ENCODE measurements around the gene SLC9B1. TPM values are rescaled to one million over a fixed set of nuclear protein-coding genes. Genes with fewer than 3 reads are reported as not detected.
A peak's percentile ranks its signal among the peaks of the same experiment; 100 is the strongest.

SLC9B1 gene
- total and polyA plus RNA-seq, 2 of the 13 experiments (the other 11 are each of a cell fraction or from before 2014, with no cell fraction given) = 0.17 to 0.20 TPM

- peak; percentile 96 for TF ChIP-seq TEF (CRISPR knock-in tag; IDR thresholded peaks at IDR 0.05)
- TF ChIP-seq TARDBP (CRISPR knock-in tag; IDR thresholded peaks at IDR 0.05) = peak; percentile 86
- TF ChIP-seq ELF1 (CRISPR knock-in tag; IDR thresholded peaks at IDR 0.05) = peak; percentile 90
- TF ChIP-seq IKZF1 (IDR thresholded peaks at IDR 0.05) = no peak
- TF ChIP-seq ZUFSP (CRISPR knock-in tag; IDR thresholded peaks at IDR 0.05; ENCODE audit: borderline replicate concordance) = no peak
- 0 out of 2 replicates have a peak, but pooled peaks have one; percentile 68 for TF ChIP-seq ZNF292 (CRISPR knock-in tag; IDR thresholded peaks at IDR 0.05; ENCODE audit: borderline replicate concordance, low read depth)
- no peak for TF ChIP-seq HNRNPUL1 (IDR thresholded peaks at IDR 0.05; ENCODE audit: low read depth, low read length)
- no peak for TF ChIP-seq GABPA (IDR thresholded peaks at IDR 0.05; ENCODE audit: low read depth, low read length)
- TF ChIP-seq GABPA (CRISPR knock-in tag; IDR thresholded peaks at IDR 0.05; ENCODE audit: low read depth) = peak; percentile 73
- no peak; the same call in 1 of the 2 replicates for TF ChIP-seq WIZ (CRISPR knock-in tag; IDR thresholded peaks at IDR 0.05)
- TF ChIP-seq ZMYM2 (CRISPR knock-in tag; IDR thresholded peaks at IDR 0.05) = 0 out of 2 replicates have a peak, but pooled peaks have one; percentile 45
- TF ChIP-seq ZMYM3 (CRISPR knock-in tag; IDR thresholded peaks at IDR 0.05) = no peak
- peak; percentile 68; the same call in 1 of the 2 replicates for TF ChIP-seq EED (CRISPR knock-in tag; IDR thresholded peaks at IDR 0.05)
- TF ChIP-seq ERF (CRISPR knock-in tag; IDR thresholded peaks at IDR 0.05) = peak; percentile 89
- TF ChIP-seq FOXM1 (CRISPR knock-in tag; IDR thresholded peaks at IDR 0.05) = no peak
- no peak for TF ChIP-seq MAFG (CRISPR knock-in tag; IDR thresholded peaks at IDR 0.05)
- TF ChIP-seq ZNF687 (CRISPR knock-in tag; IDR thresholded peaks at IDR 0.05) = peak; percentile 98
- no peak for TF ChIP-seq ZNF280D (CRISPR knock-in tag; IDR thresholded peaks at IDR 0.05)
- no peak for TF ChIP-seq RARG (CRISPR knock-in tag; IDR thresholded peaks at IDR 0.05; ENCODE audit: low read depth)
- TF ChIP-seq ZFYVE20 (CRISPR knock-in tag; IDR thresholded peaks at IDR 0.05; ENCODE audit: borderline replicate concordance, low read depth) = no peak
- TF ChIP-seq ZNF746 (CRISPR knock-in tag; IDR thresholded peaks at IDR 0.05) = no peak
Measured at GRCh38 chr4:103019308-103020124, at the start of gene SLC9B1 (continued).
